NOMO-1 treated with dmso at 0.1 percent for 144 hours (cell line): ENCODE results near the gene NLRC5.
"Not testable (repeated sequence)": the region's sequence is repeated elsewhere in the genome, so short reads cannot be mapped to it uniquely, and the experiment has no call there.

Source experiments
- DNase-seq: peaks from one replicate; lab custom pipeline; 2025; ENCODE audit not compliant: unreplicated experiment; lab: John Stamatoyannopoulos, UW

NLRC5 gene

DNA sequence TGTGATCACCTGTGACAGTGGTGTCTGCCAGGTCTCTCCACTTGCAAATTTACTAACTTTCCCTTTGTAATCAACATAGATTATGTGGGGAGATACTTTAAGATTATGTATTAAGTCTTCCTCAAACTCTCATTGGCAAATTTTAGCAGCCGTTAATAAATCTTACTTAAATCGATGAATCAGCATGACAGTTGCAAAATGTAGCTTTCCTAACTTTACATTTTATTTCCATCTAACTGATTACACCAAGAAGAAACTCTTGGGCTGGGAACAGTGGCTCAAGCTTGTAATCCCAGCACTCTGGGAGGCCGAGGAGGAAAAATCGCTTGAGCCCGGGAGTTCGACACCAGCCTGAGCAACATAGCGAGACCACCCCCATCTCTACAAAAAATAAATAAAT lies 79.7 kb downstream of the NLRC5 start:
- DNase-seq: no peak

- peak; percentile 61 for DNase-seq
Measured at GRCh38 chr16:57069635-57070370, 80.4 kb downstream of the NLRC5 start.

- no peak for DNase-seq
Measured at GRCh38 chr16:57070424-57070823, 81.1 kb downstream of the NLRC5 start.

GRCh38 chr16:57071081-57071732 lies 81.8 kb downstream of the NLRC5 start:
- DNase-seq: not testable (repeated sequence)

DNA sequence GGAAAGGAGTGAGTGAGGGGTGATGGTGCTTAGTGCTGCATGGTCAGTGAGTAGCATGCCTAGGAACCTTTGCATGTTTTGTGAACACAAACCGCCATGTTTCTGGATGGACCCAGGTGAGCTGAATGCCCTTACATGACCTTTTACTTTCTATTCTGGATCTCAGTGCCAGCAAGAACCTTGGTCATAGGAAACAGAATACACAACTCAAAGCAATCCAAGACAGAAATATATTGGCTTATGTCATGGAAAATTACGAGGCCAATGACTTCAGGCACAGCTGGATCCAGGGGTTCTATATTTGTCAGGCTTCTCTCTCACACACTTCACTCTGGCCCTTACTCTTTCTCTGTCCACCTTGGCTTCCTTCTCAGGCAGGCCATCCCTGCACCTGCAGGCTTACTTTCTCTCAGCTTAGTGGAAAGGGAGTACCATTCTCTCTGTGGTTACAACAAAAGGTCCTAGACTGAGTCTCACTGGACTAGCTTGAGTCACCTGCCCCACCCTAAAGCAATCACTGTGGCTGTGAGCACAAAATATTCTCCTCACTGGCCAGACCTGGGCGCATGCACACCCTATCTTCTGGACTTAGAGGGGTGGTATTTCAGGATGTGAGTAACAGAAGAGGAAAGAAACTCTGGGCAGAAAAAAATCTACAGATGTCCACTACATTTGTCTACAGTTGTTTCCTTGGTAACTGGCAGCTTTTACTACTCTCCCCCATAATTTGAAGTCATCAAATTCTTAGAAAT lies 82.7 kb downstream of the NLRC5 start:
- no peak for DNase-seq

DNA sequence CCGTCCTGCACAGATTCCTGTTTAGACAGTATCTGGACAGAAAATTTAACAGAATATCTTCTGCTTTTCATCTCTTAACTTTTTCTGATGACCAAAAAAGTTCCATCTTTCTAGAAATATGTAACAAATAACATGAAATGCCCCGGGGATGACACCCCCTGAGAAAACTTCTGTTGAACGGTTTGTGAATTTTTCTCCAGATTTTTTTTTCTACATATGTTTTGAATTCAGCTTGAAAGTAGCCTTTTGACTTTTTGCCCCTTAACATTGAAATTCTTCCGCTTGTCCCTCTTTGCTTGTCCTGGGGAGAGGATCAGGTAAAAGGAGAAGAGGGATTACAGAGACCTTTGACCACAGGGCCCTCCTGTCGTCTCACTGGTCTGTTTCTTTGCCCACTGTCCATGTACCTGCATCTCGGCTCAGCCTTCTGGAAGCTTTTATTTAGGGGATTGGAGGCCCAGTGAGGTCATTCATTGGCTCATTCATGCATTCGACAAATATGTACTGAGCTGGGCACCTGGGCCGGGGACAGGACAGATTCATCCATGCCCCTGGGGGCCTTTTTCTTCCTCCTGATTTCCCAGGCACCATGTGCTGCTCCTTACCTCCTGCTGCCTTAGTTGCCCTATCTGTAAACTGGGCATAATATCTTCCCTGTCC lies 83.4 kb downstream of the NLRC5 start:
- DNase-seq: no peak

DNA sequence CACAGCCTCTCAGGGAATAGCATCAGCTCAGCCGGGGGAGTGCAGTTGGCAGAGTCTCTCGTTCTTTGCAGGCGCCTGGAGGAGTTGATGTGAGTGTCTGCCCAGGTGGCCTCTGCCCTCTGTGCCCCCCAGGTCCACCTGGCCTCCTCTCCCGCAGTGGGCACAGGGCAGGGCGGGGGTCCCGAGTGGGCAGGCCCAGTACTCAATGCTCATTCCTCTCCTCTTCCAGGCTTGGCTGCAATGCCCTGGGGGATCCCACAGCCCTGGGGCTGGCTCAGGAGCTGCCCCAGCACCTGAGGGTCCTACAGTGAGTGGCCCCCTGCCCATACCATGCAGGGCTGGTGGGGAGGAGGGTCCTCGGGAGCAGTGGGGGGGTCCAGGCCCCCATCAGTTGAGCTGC lies 88.4 kb downstream of the NLRC5 start:
- no peak for DNase-seq

DNA sequence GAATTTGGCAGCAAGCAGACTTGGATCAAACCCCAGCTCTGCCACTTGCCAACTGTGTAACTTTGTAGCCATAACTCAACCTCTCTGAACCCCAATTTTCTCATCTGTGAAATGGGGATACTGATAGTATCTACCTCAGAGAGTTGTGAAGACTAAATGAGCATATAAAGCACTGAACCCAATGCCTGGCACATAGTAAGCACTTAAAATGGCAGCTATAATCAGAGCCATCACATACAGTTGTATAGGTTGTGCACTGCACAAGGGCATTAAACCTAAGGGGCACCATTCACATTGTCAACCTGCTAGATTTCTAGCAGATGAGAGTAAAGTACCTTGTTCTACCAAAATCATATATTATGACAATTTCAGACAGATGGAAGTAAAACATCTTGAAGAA lies 92.4 kb downstream of the NLRC5 start:
- DNase-seq: no peak

- no peak for DNase-seq
Measured at GRCh38 chr16:57082664-57083063, 93.3 kb downstream of the NLRC5 start.

DNA sequence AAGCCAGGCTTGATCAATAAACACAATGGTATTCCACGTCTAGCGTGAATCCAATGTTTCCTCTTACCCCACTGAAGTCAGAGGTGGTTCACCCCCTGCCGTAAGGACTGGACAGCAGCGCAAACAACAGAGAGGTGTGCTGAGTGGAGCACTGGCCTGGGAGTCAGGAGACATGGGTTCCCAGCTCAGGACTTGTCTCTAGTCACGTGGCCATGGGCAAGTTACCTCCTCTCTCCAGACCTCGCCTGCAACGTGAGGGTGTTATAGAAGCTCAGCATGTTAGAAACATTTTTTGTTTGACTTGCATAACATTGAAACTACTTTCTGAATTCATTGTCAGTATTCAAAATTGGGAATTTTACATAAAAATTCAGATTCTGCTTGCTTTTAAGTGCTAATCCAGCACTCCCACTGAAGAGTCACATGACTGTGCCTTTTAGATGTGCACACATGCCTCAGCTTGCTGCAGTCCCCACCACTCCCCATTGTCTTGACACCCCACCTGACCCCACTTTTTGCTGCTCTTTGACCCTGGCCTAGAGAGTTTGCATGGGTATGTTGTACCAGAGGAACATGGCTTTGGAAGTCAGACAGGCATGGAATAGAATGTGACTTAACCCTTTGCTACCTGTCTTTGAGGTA lies 94.2 kb downstream of the NLRC5 start:
- no peak for DNase-seq

DNA sequence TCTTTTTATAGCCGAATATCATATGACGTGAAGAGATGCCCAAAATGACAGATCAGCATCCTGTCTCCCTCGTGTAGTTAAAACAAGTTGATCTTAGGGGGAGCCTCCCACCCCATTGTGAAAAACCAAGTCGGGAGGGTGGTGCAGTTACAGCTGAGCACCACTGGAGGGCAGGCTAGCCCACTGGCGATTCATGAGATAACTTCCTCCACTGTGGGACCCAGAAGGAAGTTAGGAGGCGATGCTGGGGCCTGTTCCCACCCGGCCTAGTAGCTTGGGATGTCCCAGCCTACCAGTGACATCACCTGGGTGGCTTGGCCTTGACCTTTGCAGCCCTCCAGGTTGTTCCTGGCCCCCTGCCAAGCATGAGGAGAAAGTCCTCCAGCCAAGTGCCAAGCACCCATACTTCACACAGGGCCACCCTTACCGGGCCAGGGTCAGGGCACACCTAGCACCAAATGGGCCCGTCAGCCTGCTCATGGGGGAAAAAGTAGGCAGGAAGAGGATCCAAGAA lies 95.0 kb downstream of the NLRC5 start:
- peak; percentile 67 for DNase-seq

- DNase-seq: peak; percentile 80
Measured at GRCh38 chr16:57084996-57085395, 95.6 kb downstream of the NLRC5 start.

DNA sequence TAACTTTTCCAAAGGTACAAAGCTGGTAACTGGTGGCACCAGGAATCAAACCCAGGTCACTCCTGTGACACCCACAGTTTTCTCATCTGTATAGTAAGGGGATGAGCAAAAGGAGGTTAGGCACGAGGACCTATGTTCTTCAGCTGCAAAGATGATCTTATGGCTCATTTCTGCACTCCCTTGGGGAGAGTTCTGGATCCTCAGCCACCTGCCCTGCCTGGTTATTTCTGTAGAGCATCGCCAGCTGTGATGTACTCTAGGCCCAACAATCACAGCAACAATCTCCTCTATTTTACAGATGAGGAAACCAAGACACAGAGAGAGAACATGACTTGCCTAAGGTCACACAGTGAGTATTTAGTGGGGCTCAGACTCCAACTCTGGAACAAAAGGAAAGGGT lies 97.6 kb downstream of the NLRC5 start:
- no peak for DNase-seq

DNA sequence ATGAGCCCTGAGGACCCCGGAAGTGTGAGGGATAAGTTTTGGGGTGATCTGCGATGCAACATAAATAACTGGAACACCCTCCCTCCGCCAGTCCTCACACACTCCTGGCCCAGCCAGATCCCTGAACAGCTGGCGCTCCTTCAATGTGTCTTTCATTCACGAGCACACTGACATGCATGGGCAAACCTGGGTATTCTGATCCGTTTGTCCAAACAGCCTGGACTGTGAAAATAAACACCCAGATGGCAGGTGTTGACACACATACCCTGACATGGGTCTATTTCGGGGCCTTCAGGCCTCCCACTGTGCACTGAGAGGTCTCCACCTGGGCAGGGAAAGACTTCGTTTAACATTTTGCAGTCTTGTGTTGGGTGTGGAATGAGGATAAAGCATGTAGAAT lies 100.0 kb downstream of the NLRC5 start:
- DNase-seq: no peak

GRCh38 chr16:57091200-57091974 lies 102.0 kb downstream of the NLRC5 start:
- no peak for DNase-seq

DNA sequence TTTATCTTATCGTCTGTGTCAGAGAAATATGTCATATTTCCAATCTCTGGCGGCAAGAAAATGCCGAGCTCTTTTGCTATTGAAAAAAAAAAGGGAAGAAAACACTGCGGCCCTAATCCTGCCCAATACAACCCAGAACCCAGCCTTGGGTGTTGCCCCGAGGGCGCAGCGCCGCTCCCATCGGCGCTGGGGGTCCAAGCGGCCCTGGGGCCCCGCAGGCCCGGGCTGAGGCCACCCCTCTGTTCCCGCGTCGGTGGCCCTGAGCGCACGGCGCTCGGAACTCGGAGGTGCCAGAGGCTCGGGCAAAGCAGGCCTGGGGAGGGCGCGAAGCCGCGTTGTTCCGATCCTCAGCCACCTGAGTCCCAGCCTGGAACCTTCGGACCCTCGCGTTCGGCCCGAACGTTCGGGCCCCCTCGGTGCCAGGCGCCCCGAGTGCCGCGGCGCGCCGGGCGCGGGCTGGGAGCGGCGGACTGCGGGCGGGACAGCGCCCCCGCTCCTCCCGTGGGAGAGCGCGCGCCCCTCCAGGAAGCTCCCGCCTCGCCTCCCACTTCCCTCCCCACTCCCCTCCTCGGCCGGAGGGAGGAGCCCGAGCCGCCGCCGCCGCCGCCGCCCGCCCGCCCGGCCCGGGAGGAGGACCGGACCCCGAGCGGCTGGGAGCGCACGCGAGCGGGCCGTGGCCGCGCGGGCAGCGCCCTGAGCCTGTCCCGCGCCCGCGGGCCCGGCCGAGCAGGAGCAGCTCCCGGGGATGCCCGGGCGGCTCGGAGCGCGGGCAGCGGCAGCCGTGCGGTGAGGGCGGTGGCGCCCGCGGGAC lies 102.8 kb downstream of the NLRC5 start, which contains the start of gene CPNE2:
Gene CPNE2 (plus strand): TSS at position 609 of the 811 bp plus-strand sequence. CDS start 18,160 bp downstream, outside the sequence.
- peak; percentile 20 for DNase-seq

DNA sequence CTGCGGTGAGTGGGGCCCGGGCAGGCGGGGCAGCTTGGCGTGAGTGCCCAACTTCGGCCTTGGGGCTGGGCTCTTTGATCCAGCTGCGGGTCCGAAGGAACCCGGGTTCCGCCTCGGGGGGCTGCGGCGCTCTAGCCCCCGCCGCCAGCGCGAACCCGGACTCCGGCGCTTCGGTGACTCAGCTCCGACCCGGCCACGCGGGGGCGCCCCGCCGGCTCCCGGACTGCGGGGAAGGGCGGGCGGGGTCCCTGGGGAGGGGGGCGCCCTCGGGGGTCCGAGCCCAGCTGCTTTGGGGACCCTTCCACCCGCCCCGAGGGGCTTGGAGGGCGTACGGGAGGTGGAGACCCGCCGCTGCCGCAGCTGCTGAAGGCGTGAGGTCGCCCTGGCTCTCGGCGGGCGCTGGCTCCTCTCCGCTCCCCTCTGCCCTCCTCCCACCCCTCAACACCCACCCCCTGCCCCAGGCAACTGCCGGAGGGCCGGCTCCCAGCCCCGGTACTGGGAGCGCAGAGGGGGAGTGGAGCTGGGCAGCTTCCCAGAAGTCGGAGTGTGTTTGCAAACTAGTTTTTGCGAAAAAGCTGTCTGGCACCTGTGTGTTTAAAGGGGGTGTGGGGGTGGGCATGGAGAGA lies 103.5 kb downstream of the NLRC5 start:
- DNase-seq: no peak

DNA sequence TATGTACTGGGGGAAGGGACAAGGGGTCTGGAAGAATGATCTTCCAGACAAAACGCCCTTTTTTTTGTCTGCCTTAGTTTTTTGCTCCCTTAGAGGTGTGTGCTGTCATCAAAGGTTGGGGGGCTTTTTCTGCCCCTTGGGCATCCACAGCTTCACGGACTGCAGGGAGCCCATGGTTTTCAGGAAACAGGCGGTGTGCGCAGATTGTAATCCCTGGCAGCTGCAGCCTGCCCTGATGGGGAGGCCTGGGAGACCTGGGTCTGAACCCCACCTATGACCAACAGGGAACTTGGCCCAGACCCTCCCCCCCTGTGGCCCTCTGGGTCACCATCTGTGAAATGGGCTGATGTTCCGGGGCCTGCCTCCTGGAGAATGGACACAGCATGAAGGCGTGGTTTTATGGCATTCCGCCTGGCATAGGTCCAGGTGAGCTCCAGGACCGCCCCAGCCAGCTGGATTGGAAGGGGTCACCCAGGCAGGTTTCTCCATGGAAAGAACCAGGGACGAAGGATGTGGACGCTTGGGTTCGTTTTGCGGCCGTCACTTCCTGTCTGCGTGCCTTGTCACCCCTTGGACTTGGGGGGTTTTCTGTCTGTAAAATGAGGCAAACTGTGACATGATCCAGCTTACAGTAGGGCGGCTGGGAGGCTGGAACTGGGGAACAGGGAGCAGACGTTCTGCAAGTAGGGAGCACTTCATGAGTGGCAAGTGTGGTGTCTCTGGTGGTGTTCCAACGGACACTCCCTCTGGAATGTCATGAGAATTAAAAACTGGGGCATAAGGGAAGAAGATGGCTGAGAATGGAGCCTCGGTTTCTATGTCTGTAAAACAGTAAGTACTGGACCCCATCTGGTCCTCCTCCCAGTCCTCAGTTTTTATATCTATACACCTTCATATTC lies 104.6 kb downstream of the NLRC5 start:
- no peak for DNase-seq
